RWPE2 (cell line): Measurements from ENCODE around the gene IRF7.
A peak's percentile ranks its signal among the peaks of the same experiment; 100 is the strongest.

Experiments
- ATAC-seq: fragments of 200-7000 bp; cut with Tn5 transposase; 3 replicates; pipeline ENCODE4 v1.9.1; 2021; ENCODE audit warnings: low read depth
- DNase-seq: peaks from one replicate; pipeline ENCODE4 v3.0.0-alpha.2; 2020; ENCODE audit warnings: low spot score
- H3K27ac ChIP-seq: fragments of 450-650 bp; 2 replicates; pipeline ENCODE4 v1.5.1; 2017; ENCODE audit warnings: mild to moderate bottlenecking; ENCODE audit not compliant: poor library complexity, severe bottlenecking
- H3K27me3 ChIP-seq: fragments of 250-450 bp; sonication (Bioruptor Pico); 2 replicates; pipeline ENCODE4 v1.5.1; 2021; ENCODE audit warnings: mild to moderate bottlenecking, moderate library complexity; ENCODE audit not compliant: insufficient read depth, poor library complexity, severe bottlenecking
- H3K36me3 ChIP-seq: fragments of 250-450 bp; sonication (Bioruptor Pico); 2 replicates; pipeline ENCODE4 v1.5.1; 2020; ENCODE audit warnings: low read depth, mild to moderate bottlenecking, moderate library complexity
- H3K4me1 ChIP-seq: fragments of 250-450 bp; sonication (Bioruptor Pico); 2 replicates; pipeline ENCODE4 v1.5.1; 2021; ENCODE audit warnings: mild to moderate bottlenecking, moderate library complexity; ENCODE audit not compliant: insufficient read depth, poor library complexity, severe bottlenecking
- H3K4me3 ChIP-seq: fragments of 250-450 bp; sonication (Bioruptor Pico); 2 replicates; pipeline ENCODE4 v1.5.1; 2021; ENCODE audit warnings: mild to moderate bottlenecking, moderate library complexity; ENCODE audit not compliant: severe bottlenecking
- H3K9me3 ChIP-seq: fragments of 250-450 bp; sonication (Bioruptor Pico); 2 replicates; pipeline ENCODE4 v1.5.1; 2021; ENCODE audit warnings: mild to moderate bottlenecking, moderate library complexity; ENCODE audit not compliant: severe bottlenecking
- TF ChIP-seq, protein P1 (sequence below): fragments of 450-650 bp; IDR thresholded peaks from one replicate; pipeline ENCODE4 v1.5.1; 2017; ENCODE audit warnings: mild to moderate bottlenecking, moderate library complexity; ENCODE audit not compliant: poor library complexity, severe bottlenecking

The IRF7 gene

DNA sequence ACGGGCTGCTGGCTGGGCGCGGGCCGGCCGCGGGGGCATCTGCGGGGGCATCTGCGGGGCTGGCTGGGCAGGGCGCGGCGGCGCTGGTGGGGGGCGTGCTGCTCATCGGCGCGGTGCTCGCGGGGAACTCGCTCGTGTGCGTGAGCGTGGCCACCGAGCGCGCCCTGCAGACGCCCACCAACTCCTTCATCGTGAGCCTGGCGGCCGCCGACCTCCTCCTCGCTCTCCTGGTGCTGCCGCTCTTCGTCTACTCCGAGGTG is 21.5 kb upstream of the IRF7 start:
- peak; percentile 62 for DNase-seq
- H3K4me3 ChIP-seq: no peak overlapping the region
- no peaks in the 10 kb centered on the region for H3K4me1 ChIP-seq
- H3K27me3 ChIP-seq: no peaks in the 10 kb centered on the region
- TF ChIP-seq, protein P1, sequence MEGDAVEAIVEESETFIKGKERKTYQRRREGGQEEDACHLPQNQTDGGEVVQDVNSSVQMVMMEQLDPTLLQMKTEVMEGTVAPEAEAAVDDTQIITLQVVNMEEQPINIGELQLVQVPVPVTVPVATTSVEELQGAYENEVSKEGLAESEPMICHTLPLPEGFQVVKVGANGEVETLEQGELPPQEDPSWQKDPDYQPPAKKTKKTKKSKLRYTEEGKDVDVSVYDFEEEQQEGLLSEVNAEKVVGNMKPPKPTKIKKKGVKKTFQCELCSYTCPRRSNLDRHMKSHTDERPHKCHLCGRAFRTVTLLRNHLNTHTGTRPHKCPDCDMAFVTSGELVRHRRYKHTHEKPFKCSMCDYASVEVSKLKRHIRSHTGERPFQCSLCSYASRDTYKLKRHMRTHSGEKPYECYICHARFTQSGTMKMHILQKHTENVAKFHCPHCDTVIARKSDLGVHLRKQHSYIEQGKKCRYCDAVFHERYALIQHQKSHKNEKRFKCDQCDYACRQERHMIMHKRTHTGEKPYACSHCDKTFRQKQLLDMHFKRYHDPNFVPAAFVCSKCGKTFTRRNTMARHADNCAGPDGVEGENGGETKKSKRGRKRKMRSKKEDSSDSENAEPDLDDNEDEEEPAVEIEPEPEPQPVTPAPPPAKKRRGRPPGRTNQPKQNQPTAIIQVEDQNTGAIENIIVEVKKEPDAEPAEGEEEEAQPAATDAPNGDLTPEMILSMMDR: no peak
- H3K9me3 ChIP-seq: no peaks in the 10 kb centered on the region
- no peaks in the 10 kb centered on the region for H3K36me3 ChIP-seq
- ATAC-seq: no peak
- H3K27ac ChIP-seq: no peak overlapping the region

DNA sequence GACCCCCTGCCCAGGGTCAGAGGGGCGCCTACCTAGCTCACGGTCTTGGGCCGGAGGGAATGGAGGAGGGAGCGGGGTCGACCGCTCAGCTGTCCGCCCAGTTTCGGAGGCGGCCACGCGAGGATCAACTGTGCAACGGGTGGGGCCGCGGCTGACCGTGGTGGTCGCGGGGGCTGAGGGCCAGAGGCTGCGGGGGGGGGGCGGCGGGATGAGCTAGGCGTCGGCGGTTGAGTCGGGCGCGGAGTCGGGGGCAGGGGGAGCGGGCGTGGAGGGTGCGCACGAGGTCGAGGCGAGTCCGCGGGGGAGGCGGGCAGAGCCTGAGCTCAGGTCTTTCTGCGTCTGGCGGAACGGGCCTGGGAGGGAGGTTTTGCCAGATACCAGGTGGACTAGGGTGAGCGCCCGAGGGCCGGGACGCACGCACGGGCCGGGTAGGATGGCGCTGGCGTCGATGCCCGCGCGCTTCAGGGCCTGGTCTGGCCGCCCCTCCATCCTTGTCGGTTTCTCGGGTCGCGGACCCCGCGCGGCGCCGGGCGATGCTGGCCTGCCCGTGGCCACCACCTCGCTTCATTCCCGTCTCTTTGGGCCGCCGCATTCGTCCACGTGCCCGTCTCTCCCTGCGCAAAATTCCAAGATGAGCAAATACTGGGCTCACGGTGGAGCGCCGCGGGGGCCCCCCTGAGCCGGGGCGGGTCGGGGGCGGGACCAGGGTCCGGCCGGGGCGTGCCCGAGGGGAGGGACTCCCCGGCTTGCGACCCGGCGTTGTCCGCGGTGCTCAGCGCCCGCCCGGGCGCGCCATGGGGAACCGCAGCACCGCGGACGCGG is 21.0 kb upstream of the IRF7 start, which contains the start of gene DRD4:
TSS of gene DRD4 (plus strand) at position 759 of the 822 bp plus-strand sequence. CDS start at position 795, 36 bp downstream.
- TF ChIP-seq, protein P1: no peak
- Histone ChIP-seq H3K27ac (no peak within 1 kb of the TSS), H3K4me1 (no peaks in the 10 kb centered on the region), H3K4me3 (no peak within 1 kb of the TSS), H3K36me3 (no peaks in the 10 kb centered on the region), H3K27me3 (no peaks in the 10 kb centered on the region), H3K9me3 (no peaks in the 10 kb centered on the region)
- 0 out of 3 replicates have a peak, but pooled peaks have one; percentile 11 for ATAC-seq
- no peak for DNase-seq

DNA sequence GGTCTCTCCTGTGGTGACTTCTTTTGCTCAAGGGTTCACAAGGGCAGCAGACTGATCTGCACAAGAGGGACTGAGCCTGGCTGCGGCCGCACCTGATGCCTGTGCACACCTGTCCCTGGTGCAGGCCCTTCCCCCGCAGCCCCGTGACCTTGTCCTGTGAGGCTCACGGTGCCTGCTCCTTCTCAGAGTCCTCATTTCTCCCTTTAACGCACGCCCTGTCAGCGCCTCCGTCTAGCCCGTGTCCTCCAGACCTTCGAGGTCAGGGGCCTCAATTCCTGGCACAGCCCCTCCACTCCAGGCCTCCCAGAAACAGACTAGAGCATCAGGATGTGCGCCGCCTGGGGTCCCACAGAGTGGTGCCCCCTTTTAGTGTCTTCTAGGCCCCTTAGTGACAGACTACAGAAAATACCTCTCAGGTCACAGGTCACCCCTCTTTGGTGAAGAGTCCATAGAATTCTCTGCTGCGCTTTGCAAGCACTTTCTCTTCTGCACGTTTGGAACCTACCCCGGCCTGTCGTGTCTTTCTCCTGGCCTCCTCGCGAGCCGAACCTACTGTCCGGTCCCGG is 20.3 kb upstream of the IRF7 start:
- no peak overlapping the region for H3K27ac ChIP-seq
- H3K27me3 ChIP-seq: no peaks in the 10 kb centered on the region
- H3K36me3 ChIP-seq: no peaks in the 10 kb centered on the region
- no peak; the same call in 2 of the 3 replicates for ATAC-seq
- no peak overlapping the region for H3K4me3 ChIP-seq
- H3K4me1 ChIP-seq: no peaks in the 10 kb centered on the region
- no peaks in the 10 kb centered on the region for H3K9me3 ChIP-seq
- TF ChIP-seq, protein P1: no peak
- no peak for DNase-seq

DNA sequence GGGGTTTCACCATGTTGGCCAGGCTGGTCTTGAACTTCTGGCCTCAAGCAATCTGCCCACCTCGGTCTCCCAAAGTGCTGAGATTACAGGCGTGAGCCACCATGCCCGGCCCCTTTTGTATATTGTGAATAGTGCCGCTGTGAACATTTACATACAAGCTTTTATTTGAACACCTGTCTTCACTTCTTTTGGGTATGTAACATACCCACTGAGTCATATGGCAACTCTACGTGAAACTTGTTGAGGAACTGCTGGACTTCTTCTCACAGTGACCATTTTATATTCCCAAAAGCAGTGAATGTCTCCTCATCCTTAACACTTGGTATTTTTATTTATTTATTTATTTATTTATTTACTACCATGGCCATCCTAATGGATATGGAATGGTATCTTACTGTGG is 15.1 kb upstream of the IRF7 start:
- TF ChIP-seq, protein P1: no peak
- no peaks in the 10 kb centered on the region for H3K36me3 ChIP-seq
- no peaks in the 10 kb centered on the region for H3K27me3 ChIP-seq
- H3K9me3 ChIP-seq: no peaks in the 10 kb centered on the region
- DNase-seq (no peak), ATAC-seq (no peak)
- no peak overlapping the region for H3K27ac ChIP-seq
- H3K4me3 ChIP-seq: no peak overlapping the region
- no peaks in the 10 kb centered on the region for H3K4me1 ChIP-seq

DNA sequence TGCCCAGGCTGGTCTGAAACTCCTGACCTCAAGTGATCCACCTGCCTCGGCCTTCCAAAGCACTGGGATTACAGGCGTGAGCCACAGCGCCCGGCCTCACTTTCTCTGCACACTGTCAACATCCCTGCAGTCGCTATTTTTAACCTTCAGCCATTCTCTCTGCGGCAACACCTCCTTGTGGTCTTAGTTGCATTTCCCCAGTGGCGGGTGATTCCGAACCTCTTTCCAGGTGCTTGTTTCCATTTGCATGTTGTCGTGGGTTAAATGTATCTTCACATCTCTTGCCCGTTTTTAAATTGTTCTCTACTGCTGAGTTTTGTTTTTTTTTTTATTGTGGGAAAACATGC is 13.5 kb upstream of the IRF7 start:
- H3K27ac ChIP-seq: no peak overlapping the region
- no peak for ATAC-seq

More for the DNA sequence above, 13.5 kb upstream of the IRF7 start:
- H3K36me3 ChIP-seq: no peaks in the 10 kb centered on the region
- no peak overlapping the region for H3K4me3 ChIP-seq
- no peak for DNase-seq
- TF ChIP-seq, protein P1: no peak
- H3K9me3 ChIP-seq: no peaks in the 10 kb centered on the region
- no peaks in the 10 kb centered on the region for H3K27me3 ChIP-seq
- H3K4me1 ChIP-seq: no peaks in the 10 kb centered on the region
